BLaER1 (cell line): ENCODE data around the gene EVPL.
A peak's percentile ranks its signal among the peaks of the same experiment; 100 is the strongest.

ENCODE experiments used
- H3K27ac ChIP-seq: shearing (Covaris generic); formaldehyde crosslinking; 2 replicates; pipeline ENCODE4 v1.8.1; 2022
- H3K27me3 ChIP-seq: shearing (Covaris generic); formaldehyde crosslinking; 2 replicates; pipeline ENCODE4 v1.8.1; 2022
- H3K36me3 ChIP-seq: shearing (Covaris generic); formaldehyde crosslinking; 2 replicates; pipeline ENCODE4 v1.8.1; 2022
- H3K4me1 ChIP-seq: shearing (Covaris generic); formaldehyde crosslinking; 2 replicates; pipeline ENCODE4 v1.8.1; 2022
- H3K4me2 ChIP-seq: shearing (Covaris generic); formaldehyde crosslinking; 2 replicates; pipeline ENCODE4 v1.8.1; 2022
- H3K4me3 ChIP-seq: shearing (Covaris generic); formaldehyde crosslinking; 2 replicates; pipeline ENCODE4 v1.8.1; 2022
- H3K9ac ChIP-seq: shearing (Covaris generic); formaldehyde crosslinking; 2 replicates; pipeline ENCODE4 v1.8.1; 2022
- H3K9me3 ChIP-seq: shearing (Covaris generic); formaldehyde crosslinking; 2 replicates; pipeline ENCODE4 v1.8.1; 2022
- H4K20me1 ChIP-seq: shearing (Covaris generic); formaldehyde crosslinking; 2 replicates; pipeline ENCODE4 v1.8.1; 2022
- Cebpa-rat ChIP-seq: shearing (Covaris generic); IDR thresholded peaks from 2 replicates; pipeline ENCODE4 v1.8.1; 2022

The EVPL gene

GRCh38 chr17:76034428-76035350 lies 7.6 kb upstream of the EVPL start:
- H3K27me3 ChIP-seq, result no peaks in the 10 kb centered on the region
- H4K20me1 ChIP-seq, result peaks cover 7% of the 10 kb centered on the region; the same call in 1 of the 2 replicates
- TF ChIP-seq Cebpa-rat, result no peak
- H3K36me3 ChIP-seq, result peaks cover 18% of the 10 kb centered on the region
- H3K4me2 ChIP-seq, result no peak overlapping the region
- H3K4me3 ChIP-seq, result no peak overlapping the region
- H3K9me3 ChIP-seq, result peaks cover 5% of the 10 kb centered on the region; the same call in 1 of the 2 replicates
- no peak overlapping the region; the same call in 1 of the 2 replicates for H3K27ac ChIP-seq
- H3K4me1 ChIP-seq, result peaks cover 49% of the 10 kb centered on the region
- no peak overlapping the region for H3K9ac ChIP-seq

- no peak overlapping the region for H3K27ac ChIP-seq
- H3K4me2 ChIP-seq, result no peak overlapping the region
- peaks cover 5% of the 10 kb centered on the region; the same call in 1 of the 2 replicates for H3K9me3 ChIP-seq
- TF ChIP-seq Cebpa-rat, result no peak
- peaks cover 2% of the 10 kb centered on the region; the same call in 1 of the 2 replicates for H3K36me3 ChIP-seq
- peaks cover 60% of the 10 kb centered on the region for H3K4me1 ChIP-seq
- H3K27me3 ChIP-seq, result no peaks in the 10 kb centered on the region
- H3K4me3 ChIP-seq, result no peak overlapping the region
- H3K9ac ChIP-seq, result no peak overlapping the region
- no peaks in the 10 kb centered on the region for H4K20me1 ChIP-seq
These were observed 6.0 kb upstream of the EVPL start for GRCh38 chr17:76033139-76033538.

- no peaks in the 10 kb centered on the region for H4K20me1 ChIP-seq
- H3K4me2 ChIP-seq, result no peak overlapping the region
- H3K4me1 ChIP-seq, result peaks cover 60% of the 10 kb centered on the region
- H3K27me3 ChIP-seq, result no peaks in the 10 kb centered on the region
- no peak overlapping the region for H3K4me3 ChIP-seq
- H3K27ac ChIP-seq, result peak overlapping the region; percentile 20; the same call in 1 of the 2 replicates
- TF ChIP-seq Cebpa-rat, result no peak
- H3K9me3 ChIP-seq, result peaks cover 5% of the 10 kb centered on the region; the same call in 1 of the 2 replicates
- H3K9ac ChIP-seq, result no peak overlapping the region
- no peaks in the 10 kb centered on the region for H3K36me3 ChIP-seq
These were observed 5.6 kb upstream of the EVPL start for GRCh38 chr17:76032780-76033108.

- no peaks in the 10 kb centered on the region for H4K20me1 ChIP-seq
- no peaks in the 10 kb centered on the region for H3K27me3 ChIP-seq
- H3K4me1 ChIP-seq, result peaks cover 60% of the 10 kb centered on the region
- peak overlapping the region; percentile 20; the same call in 1 of the 2 replicates for H3K27ac ChIP-seq
- H3K4me3 ChIP-seq, result no peak overlapping the region
- H3K36me3 ChIP-seq, result no peaks in the 10 kb centered on the region
- no peak overlapping the region for H3K9ac ChIP-seq
- TF ChIP-seq Cebpa-rat, result no peak
- peaks cover 5% of the 10 kb centered on the region; the same call in 1 of the 2 replicates for H3K9me3 ChIP-seq
- no peak overlapping the region for H3K4me2 ChIP-seq
These were observed 5.1 kb upstream of the EVPL start for GRCh38 chr17:76032073-76032779.

GRCh38 chr17:76026714-76027158 lies 370 bp downstream of the EVPL start:
- H4K20me1 ChIP-seq, result no peaks in the 10 kb centered on the region
- H3K9ac ChIP-seq, result 0 out of 2 replicates have a peak overlapping the region, but pooled peaks have one; percentile 24
- peaks cover 48% of the 10 kb centered on the region for H3K4me1 ChIP-seq
- no peaks in the 10 kb centered on the region for H3K36me3 ChIP-seq
- no peak for TF ChIP-seq Cebpa-rat
- H3K27ac ChIP-seq, result peak overlapping the region; percentile 59
- H3K4me2 ChIP-seq, result no peak overlapping the region; the same call in 1 of the 2 replicates
- H3K4me3 ChIP-seq, result no peak overlapping the region
- no peaks in the 10 kb centered on the region for H3K27me3 ChIP-seq
- H3K9me3 ChIP-seq, result no peaks in the 10 kb centered on the region

- Histone ChIP-seq H3K36me3 (no peaks in the 10 kb centered on the region), H3K9me3 (no peaks in the 10 kb centered on the region), H3K4me1 (peaks cover 56% of the 10 kb centered on the region), H3K27ac (no peak overlapping the region), H3K9ac (no peak overlapping the region), H3K27me3 (no peaks in the 10 kb centered on the region), H4K20me1 (no peaks in the 10 kb centered on the region), H3K4me2 (no peak overlapping the region), H3K4me3 (no peak overlapping the region)
- TF ChIP-seq Cebpa-rat, result no peak
These were observed 1.8 kb downstream of the EVPL start for GRCh38 chr17:76025294-76025693.

GRCh38 chr17:76024353-76024752 lies 2.8 kb downstream of the EVPL start:
- Histone ChIP-seq H3K36me3 (no peaks in the 10 kb centered on the region), H3K4me1 (peaks cover 56% of the 10 kb centered on the region), H3K27me3 (no peaks in the 10 kb centered on the region), H4K20me1 (no peaks in the 10 kb centered on the region), H3K4me3 (no peak overlapping the region), H3K27ac (no peak overlapping the region), H3K4me2 (no peak overlapping the region), H3K9me3 (no peaks in the 10 kb centered on the region), H3K9ac (no peak overlapping the region)
- no peak for TF ChIP-seq Cebpa-rat

GRCh38 chr17:76023900-76024237 lies 3.2 kb downstream of the EVPL start:
- Histone ChIP-seq H3K4me1 (peaks cover 56% of the 10 kb centered on the region), H3K36me3 (no peaks in the 10 kb centered on the region), H3K4me2 (no peak overlapping the region), H3K27me3 (no peaks in the 10 kb centered on the region), H3K27ac (no peak overlapping the region), H3K9ac (no peak overlapping the region), H4K20me1 (no peaks in the 10 kb centered on the region), H3K9me3 (no peaks in the 10 kb centered on the region), H3K4me3 (no peak overlapping the region)
- TF ChIP-seq Cebpa-rat, result no peak

GRCh38 chr17:76022973-76023899 lies 3.9 kb downstream of the EVPL start:
- no peak overlapping the region for H3K4me2 ChIP-seq
- H3K4me3 ChIP-seq, result no peak overlapping the region
- H3K27ac ChIP-seq, result no peak overlapping the region
- no peak overlapping the region for H3K9ac ChIP-seq
- no peaks in the 10 kb centered on the region for H4K20me1 ChIP-seq
- TF ChIP-seq Cebpa-rat, result no peak
- H3K4me1 ChIP-seq, result peaks cover 49% of the 10 kb centered on the region
- H3K36me3 ChIP-seq, result no peaks in the 10 kb centered on the region
- no peaks in the 10 kb centered on the region for H3K27me3 ChIP-seq
- H3K9me3 ChIP-seq, result no peaks in the 10 kb centered on the region
